Measurements from ENCODE around the gene NUDT3.

DNA sequence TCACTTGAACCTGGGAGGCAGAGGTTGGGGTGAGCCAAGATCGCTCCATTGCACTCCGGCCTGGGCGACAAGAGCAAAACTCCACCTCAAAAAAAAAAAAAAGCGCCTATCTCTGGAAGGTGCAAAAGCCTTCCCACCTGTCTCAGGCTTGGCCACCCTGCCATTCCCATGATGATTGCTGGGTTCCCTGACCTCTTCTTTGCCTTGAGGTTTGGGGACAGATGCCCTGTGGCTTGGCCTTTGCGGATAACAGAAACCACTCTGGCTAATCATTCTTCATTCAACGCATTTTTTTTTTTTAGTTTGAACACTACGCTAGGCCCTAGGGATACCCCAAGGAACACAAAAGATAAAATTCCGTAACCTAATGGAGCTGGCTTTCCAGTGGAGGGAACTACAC is 162.6 kb downstream of the NUDT3 start:
- TF ChIP-seq, protein P1, sequence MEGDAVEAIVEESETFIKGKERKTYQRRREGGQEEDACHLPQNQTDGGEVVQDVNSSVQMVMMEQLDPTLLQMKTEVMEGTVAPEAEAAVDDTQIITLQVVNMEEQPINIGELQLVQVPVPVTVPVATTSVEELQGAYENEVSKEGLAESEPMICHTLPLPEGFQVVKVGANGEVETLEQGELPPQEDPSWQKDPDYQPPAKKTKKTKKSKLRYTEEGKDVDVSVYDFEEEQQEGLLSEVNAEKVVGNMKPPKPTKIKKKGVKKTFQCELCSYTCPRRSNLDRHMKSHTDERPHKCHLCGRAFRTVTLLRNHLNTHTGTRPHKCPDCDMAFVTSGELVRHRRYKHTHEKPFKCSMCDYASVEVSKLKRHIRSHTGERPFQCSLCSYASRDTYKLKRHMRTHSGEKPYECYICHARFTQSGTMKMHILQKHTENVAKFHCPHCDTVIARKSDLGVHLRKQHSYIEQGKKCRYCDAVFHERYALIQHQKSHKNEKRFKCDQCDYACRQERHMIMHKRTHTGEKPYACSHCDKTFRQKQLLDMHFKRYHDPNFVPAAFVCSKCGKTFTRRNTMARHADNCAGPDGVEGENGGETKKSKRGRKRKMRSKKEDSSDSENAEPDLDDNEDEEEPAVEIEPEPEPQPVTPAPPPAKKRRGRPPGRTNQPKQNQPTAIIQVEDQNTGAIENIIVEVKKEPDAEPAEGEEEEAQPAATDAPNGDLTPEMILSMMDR (IDR thresholded peaks at IDR 0.05; ENCODE audit: low read length) = no peak
- TF ChIP-seq EZH2phosphoT487 (IDR thresholded peaks at IDR 0.05; ENCODE audit: low read length) (no peak), EZH2 (optimal IDR thresholded peaks at IDR 0.05; ENCODE audit: low read depth, low read length) (no peak)
